SKM-1 treated with dmso at 0.1 percent for 144 hours (cell line): ENCODE measurements around the gene PRKCE.

Experiments
- DNase-seq: peaks from one replicate; lab custom pipeline; 2025; ENCODE audit not compliant: unreplicated experiment; lab: John Stamatoyannopoulos, UW

Gene PRKCE

GRCh38 chr2:46127176-46127575, 475.7 kb downstream of the PRKCE start:
- no peak for DNase-seq

- DNase-seq: no peak
These were observed 479.0 kb downstream of the PRKCE start for GRCh38 chr2:46130511-46130910.

DNA sequence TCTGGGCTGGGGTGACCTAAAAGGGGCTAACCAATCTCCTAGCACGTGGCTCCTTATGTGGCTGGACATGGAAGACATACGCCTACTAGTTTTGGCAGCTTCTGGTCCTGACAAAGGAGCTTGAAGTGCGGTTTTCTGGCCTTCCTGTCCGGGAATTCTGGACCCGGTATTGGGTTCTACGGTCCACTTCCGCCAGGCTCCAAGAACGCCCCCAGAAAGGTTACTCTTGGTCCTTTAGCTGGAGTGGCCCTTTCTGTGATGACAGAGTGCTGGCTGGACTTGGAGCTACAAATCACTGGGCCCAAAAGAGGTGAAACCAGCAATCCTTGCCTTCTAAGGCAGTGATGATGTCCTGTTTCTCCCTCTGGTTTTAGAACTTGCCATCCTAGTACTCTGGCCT, 481.5 kb downstream of the PRKCE start:
- no peak for DNase-seq

DNA sequence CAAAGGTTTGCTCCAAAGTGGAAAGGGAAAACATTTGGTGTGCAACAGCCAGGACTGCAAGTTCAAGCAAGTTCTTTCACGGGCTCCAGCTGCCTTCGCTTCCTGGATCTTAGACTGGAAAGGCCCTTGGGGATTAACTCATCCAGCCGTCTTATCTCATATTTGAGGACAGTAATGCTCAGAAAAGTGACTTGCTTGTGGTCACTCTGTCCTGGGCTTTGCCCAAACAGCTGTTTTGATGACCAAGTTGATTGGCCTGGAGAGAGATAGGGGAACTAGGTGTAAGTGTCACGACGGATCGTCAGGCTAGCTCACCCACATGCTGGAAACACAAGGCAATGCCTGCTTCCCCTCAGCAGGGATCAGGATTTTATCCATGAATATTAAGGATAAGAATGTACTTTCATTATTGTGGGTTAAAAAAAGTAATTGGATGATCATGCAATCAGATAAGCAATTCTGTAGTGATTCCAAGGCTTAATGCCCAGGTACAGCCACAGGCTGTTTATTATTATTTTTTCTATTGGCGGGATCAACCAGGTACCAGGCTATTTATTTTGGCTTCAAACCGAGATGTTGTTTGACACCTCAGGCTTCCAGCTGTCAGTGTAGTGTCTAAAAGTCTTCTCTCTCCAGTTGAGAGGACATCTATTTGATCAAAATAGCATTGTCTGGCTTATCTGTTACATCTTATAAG, 483.2 kb downstream of the PRKCE start:
- DNase-seq: no peak

- DNase-seq: no peak
These were observed 483.9 kb downstream of the PRKCE start for GRCh38 chr2:46135228-46135855.

DNA sequence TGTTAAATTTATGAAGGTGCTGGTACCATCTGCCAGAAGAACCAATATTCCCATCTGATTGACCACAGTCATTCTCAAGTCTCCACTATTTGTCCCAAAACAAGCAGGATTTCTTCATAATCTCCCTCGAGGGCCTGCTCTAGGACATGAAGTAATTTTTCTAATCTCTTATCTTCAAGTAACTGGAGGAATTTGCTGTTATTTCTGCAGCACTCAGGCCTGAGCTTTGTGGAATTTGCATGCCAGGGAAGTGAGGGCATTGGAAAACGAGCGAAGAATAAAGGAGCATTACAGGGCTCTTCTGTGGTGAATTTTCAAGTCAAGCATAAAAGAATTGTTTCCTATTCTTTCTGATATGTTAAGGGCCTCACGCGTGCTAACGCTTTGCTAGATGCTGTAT, 484.5 kb downstream of the PRKCE start:
- no peak for DNase-seq

- no peak for DNase-seq
These were observed 485.0 kb downstream of the PRKCE start for GRCh38 chr2:46136481-46136880.

DNA sequence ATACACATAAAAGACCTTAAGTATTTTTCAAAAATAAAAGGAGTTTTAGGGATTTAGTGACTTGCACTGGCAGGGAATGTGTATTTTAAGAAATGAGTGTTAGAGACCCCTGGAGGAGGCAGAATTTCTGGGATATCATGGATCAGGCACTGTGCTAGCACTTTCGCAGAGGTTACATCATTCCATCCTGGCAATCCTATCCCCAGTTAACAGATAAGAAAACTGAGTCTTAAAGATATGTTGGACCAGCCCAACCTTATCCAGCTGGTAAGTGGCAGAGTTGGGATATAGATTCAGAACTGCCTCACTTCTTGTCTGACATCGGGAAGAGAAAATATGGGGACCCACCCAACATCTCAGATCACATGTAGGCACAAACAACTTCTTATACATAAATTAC, 485.5 kb downstream of the PRKCE start:
- no peak for DNase-seq

- peak; percentile 8 for DNase-seq
These were observed 491.3 kb downstream of the PRKCE start for GRCh38 chr2:46142546-46143428.

DNA sequence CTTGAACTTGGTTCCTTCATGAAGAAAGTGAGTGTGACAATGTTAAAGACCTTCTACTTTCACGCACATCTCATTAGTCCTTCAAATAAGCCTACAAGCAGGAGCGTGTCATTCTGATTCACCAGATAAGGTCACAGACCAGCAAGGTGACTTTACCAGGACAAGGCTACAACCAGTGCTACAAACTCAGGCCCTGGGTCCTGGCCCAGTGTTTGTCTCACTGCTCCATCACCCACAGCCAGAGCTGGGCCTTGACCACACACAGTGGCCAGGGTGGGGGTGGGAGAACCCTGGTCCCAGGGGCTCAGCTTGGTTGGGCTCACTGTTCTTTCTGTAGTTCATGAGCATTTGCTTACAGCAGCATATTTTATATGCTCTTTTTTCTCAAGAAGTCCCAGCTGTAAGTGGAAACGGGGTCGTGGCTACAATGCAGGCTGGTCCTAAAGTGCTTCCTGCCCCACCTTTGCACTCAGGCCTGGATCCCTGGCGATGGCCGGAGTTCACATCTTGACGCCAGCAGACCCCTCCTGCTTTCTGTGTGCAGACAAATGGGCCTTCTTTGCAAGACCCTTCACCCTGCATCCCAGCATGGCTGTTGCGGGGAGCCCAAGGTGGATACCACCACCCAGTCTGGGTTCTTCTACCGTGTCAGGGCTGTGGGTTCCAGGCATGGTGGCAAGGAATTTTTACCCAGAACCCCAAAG, 492.1 kb downstream of the PRKCE start:
- no peak for DNase-seq

- no peak for DNase-seq
These were observed 492.8 kb downstream of the PRKCE start for GRCh38 chr2:46144133-46144800.

DNA sequence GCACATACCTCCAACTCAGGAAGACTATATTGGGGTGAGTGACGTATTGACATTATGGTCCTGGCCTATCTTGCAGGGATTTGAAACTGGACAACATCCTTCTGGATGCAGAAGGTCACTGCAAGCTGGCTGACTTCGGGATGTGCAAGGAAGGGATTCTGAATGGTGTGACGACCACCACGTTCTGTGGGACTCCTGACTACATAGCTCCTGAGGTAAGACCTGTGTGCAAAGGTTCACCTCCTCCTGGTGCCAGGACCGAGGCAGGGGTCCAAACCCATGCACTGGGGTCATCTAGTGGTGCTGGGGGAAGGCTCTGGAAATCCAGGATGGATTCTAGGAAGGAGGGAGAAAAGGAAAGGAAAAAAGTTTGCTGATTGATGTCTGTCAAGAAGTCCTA, 493.5 kb downstream of the PRKCE start:
- DNase-seq: no peak

DNA sequence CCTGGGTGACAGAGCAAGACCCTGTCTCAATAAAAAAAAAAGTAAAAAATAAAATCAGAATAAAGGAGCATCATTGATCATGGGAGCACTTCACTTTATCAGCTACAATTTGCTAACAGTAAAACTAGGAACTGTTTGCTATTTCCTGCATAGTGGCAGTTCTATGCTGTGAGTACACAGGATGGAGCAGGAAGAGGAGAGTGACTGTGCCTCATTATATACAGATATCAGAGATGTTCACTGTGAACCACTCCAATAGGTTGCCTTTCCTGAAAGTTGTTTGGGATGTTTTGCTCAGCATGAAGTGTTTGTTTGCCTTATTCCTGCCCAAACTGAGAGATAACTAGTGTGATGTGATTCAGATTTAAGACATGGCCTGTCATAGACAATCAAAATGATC, 494.4 kb downstream of the PRKCE start:
- DNase-seq: no peak

GRCh38 chr2:46146866-46147502, 495.5 kb downstream of the PRKCE start:
- no peak for DNase-seq

DNA sequence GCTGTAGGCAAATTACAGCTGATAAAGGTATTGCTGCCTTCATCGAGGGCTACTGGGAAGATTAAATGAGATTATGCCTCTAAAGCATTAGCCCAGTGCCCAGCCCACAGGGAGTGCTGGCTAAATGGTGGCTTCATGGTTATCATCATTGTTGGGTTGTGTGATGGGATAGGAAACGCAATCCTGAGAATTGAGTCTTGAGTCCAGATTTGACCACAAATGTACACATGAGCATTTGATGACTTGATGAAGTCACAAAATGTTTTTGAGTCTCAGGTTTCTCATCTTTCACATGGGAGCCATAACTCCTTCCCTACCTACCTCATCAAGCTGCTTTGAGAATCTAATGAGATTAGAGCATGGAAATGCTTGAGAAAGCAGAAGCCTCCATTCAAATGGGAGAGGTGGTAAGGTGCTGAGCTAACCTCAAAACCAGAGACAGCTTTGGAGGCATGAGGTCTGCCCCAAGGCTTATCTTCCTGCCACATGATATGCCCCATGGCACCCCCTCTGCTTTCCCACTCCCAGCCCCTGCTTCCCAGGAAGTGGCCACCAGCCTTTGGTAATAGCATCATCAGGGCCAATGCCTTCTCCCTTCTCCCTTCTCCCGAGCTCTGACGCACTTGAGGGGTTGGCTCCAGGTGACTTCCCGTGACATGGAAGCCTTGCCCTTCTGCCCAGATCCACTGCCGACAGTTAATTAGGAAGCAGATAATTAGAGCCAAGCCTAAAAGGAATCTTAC, 496.3 kb downstream of the PRKCE start:
- DNase-seq: no peak

DNA sequence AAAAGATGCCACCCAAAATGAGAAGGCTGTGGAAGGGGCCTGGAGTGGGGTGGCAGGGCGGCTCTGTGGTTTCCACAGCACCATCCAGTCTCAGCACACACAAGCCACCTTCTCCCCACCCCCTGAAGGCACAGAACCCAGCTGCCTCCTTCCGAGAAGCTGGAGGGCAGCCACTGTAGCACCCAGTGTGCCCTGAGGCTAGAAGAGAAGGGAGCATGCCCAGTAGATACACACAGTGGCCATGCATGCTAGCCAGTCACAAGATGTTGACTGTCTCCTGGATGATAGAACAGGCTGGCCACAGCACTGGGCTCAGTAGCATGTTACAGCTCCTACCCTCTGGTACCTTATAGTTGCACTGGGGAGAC, 496.9 kb downstream of the PRKCE start:
- DNase-seq: no peak

DNA sequence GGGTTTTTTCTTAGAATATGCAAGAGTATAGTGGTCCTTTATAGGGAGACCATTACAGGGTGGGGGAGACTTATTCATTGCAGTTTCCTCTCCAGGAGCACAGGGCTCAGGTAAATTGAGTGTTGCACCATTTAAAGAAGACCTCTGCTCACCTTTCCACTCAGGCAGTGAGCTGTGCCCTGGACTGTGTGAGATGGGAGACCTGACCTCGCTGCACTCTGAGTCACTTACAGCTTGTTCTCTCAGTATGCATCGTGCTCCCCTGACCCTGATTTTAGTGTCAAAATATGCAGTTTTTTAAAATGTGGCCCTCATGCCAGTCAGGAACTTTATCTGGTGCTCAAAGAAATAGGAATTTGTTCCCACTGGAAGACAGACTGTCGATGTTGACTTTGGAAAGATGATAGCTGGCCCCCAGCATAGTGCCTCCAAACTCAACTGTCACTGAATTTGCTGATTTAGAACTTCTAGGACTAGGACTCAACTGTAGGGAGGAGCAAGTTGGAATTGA, 499.0 kb downstream of the PRKCE start:
- no peak for DNase-seq

DNA sequence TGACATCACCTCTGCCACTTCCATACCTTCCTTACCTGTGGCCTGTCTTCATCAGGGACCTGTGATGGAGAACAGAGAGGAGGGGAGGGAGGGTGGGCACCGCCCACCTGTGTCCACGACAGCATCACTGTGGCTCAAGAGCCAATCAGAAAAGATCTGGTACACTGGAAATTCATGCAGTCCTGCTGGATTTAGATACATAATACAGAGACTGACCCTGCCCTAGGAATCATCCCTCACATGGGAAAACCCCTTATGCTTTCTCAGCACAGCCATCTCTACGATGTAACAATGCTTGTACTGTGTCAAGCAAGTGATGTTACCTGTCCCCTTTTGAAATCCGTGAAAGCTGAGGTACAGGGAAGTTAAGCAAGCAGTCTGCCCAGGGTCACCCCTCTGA, 500.1 kb downstream of the PRKCE start:
- no peak for DNase-seq

- DNase-seq: no peak
These were observed 502.7 kb downstream of the PRKCE start for GRCh38 chr2:46153996-46154753.
